GM18867 (cell line): Measurements from ENCODE around the gene PCYT2.

ENCODE experiments used
- ATAC-seq: cut with Tn5 transposase; IDR thresholded peaks from one replicate; pipeline ENCODE4 v1.9.1; 2021; ENCODE audit warnings: mild to moderate bottlenecking, moderate library complexity; ENCODE audit not compliant: unreplicated experiment

PCYT2 gene

DNA sequence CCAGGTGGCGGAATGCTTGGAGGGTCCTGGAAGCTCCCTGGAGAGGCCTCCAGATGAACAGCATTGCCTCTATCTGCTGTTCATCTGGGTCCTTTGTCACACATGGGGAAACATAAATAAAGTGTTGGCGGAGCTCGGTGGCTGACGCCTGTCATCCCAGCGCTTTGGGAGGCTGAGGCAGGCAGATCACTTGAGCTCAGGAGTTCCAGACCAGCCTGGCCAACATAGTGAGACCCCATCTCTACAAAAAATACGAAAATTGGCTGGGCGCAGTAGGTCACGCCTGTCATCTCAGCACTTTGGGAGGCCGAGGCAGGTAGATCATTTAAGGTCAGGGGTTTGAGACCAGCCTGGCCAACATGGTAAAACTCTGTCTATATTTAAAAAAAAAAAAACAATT lies 33.7 kb upstream of the PCYT2 start:
- ATAC-seq: no peak

DNA sequence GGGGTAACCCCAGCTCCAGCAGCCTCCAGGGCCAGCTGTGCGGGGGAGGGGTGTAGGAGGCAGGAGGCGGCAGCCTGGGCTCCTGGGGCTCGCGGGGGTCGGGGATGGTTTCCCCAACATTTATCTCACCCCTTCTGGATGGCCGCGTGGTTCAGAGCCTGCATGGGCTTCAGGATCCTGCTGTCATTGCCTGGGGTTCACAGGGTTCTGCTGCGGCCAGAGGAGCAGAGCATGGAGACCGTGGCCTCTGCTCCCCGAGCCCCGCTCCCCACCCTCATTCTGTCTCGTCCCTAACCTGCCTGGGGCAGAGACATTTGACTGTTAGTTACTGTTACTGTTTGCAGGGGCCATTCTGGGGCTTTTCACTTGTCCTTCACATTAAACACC lies 31.0 kb upstream of the PCYT2 start:
- ATAC-seq: no peak

DNA sequence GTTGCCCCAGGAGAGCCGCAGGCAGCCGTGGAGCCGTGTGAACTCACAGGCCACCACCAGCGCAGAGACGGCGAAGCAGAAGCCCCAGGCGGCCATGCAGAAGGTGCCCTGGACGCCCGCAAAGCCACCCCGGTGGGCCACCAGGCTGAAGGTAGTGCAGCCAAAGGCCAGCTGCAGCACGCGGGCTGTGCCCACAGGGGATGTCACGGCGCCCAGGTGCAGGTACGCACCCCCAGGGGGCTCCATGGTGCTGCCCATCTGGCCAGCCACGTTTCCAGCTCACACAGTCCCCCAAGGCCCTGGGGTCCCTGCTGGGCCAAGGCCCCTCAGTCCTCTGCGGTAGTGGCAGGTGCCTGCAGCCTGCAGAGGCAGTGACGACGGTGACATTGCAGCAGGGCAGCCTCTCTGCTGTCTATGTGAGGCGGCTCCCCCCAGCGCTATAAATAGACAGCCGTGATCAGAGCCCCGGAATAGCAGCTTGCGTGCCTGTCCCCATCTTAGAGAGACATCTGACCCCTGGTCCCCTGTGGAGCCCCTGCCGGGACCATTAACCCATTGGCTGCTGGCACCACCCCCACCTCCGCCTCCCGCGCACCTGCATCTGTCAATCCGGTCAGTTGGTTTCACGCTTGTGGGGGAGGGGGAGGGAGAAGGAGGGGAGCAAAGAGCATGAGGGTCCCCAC lies 30.4 kb upstream of the PCYT2 start:
- no peak for ATAC-seq

DNA sequence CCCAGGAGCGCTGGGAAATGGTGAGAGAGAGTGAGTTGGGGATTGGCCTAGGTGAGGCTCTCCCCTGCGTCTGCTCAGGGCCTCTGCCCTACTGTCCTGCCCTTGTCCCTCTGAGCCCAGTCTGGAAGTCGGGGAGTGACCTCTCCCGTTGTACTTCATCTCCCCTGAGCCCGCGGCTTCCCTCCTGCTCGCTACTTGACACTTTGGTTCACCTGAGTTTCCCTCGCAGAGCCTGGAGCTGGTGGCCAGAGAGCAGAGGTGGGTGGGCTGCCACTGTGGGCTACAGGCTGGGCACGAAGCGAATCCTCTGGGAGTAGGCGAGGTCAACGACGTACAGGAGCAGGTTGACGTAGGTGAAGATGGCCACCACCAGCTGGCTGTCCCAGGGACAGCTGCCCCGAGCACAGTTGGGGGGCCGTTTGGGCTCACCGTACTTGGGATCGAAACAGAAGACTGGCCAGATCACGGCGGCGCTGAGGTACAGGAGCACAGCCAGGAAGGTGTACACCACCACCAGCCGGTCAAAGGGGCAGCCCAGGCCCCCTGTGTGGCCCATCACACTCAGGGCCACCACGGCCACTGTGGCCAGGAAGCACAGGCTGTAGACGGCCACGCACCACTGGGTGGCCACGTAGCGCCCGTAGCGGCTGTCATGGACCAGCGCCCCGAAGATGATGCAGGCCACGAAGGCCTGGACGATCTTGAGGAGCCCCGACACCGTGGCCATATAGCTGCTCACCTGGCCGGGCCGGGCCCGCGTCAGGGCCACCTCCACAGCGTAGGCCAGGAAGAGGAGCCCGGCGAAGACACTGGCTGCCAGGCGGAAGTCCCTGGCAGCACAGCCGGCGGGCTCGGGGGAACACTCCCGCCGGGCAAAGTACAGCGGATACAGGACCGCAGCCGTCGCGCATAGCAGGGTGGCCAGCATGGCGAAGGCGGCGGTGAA lies 29.6 kb upstream of the PCYT2 start:
- ATAC-seq: no peak

DNA sequence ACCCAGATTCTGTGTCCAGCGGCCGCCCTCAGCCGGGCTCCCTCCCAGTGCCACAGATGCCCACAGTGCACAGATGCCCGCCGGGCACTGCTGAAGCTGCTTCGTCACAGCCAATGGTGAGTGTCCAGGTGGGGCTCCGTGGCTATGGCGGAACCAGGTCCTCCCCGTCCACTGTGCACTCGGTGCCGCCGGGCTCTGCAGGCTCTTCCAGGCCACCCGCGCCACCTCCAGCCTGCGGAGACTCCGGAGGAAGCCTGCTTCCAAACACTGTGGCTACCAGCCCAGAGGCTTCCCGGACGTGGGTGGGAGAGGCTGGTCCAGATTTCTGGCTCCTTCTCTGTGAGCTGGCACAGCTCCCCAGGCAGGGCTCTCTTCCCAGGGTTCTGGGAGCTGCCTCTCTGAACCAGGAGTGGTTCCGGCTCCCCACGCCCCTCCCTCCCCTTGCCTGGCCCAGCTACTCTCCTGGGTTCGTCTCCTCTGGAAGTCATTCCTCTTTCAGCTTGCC lies 28.7 kb upstream of the PCYT2 start:
- no peak for ATAC-seq

DNA sequence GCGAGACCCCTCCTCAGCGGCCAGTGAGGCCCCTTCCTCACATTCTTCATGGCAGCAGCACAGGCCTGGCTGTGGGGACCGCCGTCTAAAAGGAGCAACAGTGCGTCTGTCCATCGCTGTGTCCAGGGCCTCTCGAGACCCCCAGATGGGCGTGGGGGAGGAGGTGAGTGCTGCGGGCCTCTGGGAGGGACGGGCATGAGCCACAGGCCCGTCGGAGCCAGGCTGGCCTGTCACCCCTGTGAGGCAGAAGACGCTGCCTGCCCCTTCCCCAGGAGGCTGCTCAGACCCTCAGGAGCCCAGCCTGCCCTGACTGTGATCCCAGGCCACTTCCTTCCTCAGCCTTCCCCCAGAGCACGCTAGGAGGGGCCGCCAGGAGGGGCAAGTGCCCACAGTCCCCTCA lies 28.0 kb upstream of the PCYT2 start:
- no peak for ATAC-seq

DNA sequence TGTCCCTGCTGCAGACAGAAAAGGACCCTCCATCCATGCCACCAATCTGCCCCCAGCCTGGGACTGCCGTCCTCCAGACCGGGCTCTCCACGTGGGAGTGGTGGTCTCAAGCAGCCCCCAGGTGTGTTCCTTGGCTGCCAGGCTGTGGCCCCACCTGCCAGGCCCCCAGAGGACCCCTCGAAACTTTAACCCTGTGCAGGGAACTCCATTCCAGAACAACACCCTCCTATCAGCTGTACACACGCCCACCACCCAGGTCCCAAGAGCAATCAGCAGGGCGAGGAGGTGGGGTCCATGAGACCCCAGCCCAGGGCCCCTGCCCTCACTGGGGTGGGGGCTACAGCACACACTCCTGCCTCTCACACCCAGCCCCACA lies 24.5 kb upstream of the PCYT2 start:
- no peak for ATAC-seq

DNA sequence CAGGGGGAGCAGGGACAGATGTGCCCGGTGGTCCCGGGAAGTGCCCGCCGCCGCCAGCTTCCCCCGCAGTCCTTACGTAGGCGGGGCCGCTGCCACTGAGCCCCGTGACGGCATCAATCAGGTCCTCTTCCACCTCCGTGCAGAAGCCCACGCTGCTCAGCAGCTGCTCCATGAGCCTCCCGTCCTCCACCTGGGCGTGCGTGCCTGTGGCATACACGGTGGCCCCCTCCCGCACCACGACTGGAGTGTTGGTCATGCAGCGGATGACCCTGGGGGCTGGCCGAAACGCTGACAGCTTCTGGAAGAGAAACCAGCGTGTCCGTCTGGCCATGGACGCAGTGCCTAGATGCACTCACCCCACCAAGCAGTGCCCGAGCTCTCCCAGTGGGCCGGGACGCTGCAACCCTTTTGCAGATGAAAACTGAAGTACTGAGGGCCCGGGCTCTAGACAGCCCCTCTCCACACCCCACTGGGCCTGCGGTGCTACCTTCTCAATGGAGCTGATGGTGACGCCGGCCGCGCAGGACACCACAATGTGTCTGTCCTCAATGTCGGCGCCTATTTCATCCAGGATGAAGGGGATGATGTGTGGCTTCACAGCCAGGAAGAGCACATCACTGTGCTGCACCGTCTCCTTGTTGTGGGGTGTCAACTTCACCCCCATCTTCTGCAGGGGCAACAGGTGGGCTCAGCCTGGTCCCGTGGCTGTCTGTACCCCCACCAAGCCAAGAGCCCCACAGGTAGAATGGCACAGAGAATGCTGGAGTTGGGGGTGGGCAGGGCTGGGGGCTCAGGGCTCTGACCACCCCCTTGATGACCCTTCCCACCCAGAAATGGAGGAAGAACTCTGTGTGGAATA lies 23.9 kb upstream of the PCYT2 start:
- ATAC-seq: no peak

DNA sequence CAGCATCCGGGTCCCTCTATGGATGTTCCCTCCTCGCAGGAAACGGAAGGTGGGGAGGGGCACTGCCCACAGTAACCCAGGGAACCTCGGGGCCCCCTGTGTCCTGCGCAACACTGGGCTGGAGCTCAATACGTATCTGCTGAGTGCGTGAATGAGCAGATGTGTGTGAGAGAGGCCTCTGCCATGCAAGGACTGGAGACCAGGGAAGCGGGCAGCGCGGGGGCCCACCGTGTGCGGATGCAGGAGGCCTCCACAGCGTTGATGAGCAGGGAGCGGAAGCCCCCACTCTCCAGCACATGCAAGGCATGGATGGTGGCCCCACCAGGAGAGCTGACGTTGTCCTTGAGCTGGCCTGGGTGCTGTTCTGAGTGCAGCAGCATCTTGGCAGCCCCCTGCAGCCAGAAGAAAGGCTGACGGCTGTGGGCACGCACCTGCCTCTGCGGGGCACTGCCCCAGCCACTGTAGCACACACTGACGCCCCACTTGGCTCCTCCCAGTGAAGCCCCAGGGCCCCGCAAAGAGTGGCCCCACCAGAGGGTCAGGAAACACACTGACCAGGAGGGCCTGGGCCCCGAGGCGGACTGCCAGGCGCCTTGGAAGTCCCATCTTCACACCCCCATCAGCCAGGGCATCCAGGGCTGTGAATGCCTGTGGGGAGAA lies 23.0 kb upstream of the PCYT2 start:
- ATAC-seq: no peak

DNA sequence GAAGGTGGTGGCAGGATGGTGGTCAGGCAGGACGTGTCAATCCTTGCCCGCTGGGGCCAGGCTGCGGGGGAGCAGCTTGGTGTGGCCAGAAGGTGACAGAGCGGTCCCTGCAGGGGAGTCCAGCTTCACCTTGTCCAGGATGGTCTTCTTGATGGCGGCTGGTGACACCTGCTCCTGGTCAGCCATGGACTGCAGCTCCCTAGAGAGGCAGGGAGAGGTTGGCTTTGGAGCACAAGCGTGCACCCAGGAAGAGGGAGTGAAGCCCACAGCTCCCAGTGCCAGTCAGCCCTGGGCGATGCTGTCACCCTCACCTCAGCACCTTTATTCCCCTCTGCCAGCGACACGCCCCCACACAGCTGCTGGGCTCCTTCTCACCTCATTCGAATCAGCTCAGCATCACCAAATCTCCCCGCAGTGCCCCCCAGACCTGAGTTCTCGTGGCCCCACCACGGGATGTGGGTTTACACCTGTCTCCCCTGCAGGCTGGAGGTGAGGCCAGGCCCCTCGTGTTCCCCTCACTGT lies 22.0 kb upstream of the PCYT2 start:
- ATAC-seq: no peak

DNA sequence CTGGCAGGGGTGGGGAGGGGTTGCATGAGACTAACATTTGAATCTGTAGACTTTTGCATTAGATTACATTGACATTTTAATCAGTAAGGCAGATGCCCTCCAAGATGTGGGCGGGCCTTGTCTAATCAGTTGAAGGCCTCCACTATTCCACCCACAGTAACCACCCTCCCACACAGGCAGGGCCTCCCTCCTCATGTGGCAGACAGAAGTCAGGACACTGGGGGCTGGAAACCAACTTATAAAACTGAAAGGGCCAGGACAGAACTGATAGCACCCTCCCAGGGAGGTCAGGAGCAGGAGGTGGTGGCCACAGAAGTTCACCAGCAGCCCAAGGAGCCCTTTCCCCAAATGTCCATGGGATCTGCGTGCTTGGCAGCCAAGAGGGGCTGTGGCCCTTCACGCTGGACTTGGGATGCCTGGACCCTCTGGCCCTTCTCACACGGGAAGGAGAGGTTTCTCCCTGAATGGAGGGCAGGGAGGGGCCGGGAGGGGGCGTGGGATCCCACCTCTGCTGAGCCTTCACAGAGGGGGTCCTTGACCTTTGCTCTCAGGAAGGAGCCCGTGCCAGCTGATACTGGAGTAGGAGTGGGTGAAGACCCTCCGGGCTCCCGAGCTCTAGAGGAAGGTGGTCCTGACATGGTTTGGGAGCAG lies 21.3 kb upstream of the PCYT2 start:
- ATAC-seq: no peak

DNA sequence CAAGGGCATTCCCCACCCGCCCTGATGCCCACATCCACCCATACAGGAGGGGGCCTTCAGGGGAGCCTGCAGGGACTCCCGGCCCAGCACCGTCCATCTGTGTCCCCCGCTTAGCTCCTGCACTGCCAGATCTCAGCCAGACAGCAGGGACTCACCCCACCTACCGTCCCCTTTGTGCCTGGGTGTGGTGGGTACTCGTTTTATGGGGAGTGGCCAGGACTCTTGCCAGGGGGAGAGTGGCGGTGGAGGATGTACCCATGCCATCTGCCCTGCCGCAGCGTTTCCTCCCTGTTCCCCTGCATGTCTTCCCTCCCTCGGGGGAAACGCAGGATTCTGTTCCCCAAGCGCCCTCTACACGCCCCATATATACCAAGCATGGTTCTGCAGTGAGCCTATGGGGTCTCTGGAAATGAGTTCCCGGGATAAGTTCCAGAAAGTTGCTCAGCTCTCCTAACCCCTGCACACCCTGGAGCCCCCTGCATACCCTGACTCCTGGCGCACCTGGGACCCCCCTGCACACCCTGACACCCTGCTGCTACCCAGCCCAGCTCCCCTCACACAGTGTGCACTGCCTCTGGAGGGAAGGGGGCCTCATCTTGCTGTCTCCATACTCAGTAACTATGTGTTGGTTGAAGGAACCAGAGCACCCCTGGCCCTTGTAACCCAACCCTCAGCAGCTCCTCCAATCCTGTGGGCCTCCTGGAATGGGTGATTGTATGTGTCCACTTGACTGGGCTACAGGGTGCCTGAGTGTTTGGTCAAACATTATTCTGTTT lies 20.5 kb upstream of the PCYT2 start:
- no peak for ATAC-seq

DNA sequence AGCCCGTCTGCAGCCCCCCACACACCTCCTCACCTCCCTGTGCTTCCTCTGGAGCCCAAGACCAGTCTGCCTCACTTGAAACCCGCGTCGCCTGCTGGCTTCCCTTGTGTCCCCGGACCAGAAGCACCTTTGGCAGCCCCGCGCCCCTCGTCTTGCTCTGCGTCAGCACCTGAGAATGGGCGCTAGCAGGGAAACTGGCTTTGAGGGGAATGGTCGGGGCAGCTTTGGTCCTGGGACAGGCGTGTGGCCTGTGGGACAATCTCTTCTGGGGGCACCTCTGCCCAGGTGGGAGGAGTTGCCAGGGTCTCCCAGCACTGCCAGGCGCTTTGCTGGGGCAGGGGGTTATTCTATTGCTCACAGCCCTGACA lies 20.0 kb upstream of the PCYT2 start:
- no peak for ATAC-seq

DNA sequence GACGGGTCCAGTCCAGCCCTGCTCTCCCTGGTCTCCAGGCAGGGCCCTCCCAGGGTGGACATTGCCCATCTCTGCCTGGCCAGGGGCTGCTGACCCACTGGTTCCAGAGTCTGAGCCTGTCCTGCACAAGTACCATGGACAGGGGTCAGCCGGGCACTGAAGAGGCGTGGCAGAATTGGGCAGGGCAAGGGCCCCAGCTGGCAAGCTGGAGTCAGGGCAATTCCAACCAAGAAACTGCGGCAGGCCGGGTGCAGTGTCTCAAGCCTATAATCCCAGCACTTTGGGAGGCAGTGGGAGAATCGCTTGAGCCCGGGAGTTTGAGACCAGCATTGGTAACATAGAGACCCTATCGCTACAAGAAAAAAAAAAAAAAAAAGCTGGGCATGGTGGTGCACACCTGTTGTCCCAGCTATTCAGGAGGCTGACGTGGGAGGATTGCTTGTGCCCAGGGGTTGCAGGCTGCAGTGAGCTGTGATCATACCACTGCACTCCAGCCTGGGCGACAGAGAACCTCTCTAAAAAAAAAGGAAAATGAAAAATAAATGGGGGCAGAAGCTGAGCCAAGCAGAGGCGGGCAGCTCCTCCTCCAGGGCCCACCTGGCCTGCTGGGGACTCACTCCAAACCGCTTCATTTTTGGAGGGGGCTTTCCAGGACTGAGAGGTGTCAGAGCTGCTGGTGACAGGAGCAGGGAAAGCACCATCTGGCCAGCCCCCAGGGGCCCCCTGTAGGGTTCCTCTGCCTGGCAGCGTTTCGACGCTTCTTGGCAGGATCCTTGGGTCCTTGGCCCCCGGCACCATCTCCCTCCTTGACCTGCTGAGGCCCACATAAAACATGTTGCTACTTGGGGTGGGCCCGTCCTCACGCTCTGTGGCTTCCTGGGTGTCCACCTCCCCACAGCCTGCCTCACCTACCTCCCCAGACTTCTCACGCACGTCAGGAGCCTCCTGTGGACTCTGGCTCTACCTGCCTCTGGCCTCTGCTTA lies 19.2 kb upstream of the PCYT2 start:
- ATAC-seq: no peak

DNA sequence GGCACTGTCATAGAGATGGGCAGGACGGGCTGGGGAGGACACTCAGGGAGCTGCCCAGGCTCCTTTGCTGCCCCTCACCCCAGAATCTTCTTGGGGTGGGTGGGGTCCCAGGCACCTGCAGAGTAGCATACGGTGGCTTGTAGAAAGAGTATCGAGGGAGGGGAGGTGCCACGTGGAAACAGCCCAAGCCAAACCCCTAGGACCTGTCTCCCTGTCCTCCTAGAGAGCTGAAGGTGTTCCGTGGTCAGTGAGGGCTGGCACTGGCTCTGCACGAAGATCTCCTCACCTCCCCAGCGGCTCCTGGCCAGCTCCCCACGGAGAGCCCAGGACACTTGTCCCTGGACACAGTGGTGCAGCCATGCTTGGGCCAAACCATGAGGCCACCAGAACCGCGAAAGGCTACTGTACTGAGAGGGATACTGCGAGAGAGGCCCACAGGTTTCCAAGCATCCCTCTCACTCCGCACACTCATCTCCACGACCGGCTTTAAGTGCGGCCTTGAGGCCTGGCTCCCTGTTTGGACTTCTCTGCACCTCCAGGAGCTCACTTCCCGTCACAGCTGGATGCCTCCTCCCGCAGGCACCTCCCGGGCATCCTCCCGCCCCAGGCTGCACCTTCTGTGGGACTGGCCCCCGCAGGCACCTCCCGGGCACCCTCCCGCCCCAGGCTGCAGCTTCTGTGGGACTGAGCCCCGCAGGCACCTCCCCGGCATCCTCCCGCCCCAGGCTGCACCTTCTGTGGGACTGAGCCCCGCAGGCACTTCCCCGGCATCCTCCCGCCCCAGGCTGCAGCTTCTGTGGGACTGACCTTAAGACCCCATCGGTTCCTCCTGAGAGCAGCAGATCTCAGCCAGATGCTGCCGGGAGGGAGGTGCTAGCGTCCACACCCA lies 18.3 kb upstream of the PCYT2 start:
- no peak for ATAC-seq

DNA sequence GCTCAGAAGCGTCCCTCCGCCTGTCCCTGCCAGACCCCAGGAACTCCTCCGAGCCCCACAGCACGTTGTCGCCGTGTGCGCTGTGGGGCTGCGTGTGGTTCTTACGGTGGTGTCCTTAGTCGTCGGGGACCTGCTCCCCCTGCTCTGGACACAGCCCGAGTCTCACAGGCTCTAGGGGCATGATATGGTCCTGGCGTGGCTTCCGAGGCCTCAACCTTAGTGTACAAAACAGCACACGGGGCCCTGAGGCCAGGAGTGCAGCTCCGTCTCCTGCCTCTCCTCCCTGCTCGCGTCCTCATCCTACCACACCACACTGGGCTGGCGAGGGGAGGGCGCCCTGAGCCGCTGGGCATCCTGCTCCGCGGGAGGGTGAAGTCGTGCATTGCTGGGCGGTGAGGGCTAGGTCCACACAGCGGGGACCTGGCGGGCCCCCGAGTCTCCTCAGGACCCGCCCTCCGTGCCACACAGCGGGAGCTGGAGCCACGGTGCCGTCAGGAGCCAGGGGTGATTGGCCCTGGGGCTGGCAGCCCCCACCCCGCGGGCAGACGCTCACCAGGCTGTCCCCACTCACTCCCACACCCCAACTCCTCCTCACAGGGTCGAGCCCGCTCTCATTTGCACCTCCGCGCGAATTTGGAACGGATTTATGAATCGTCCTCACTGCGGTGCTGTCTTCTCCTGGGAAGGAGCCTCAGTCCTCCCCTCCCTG lies 17.5 kb upstream of the PCYT2 start:
- no peak for ATAC-seq
